ENCODE measurements around the gene COPS7A.

GRCh38 chr12:6685814-6686213 lies 38.0 kb upstream of the COPS7A start:
- TF ChIP-seq ZNF423 (tag by site-specific recombination; IDR thresholded peaks at IDR 0.05) (no peak), CTCF (tag by site-specific recombination; IDR thresholded peaks at IDR 0.05) (no peak), ZNF785 (tag by site-specific recombination; IDR thresholded peaks at IDR 0.05) (no peak), ELK4 (IDR thresholded peaks at IDR 0.05; ENCODE audit: borderline replicate concordance, low read depth, low read length) (no peak), HOXA7 (CRISPR knock-in tag; IDR thresholded peaks at IDR 0.05; ENCODE audit: borderline replicate concordance) (no peak), ZBTB1 (tag by site-specific recombination; IDR thresholded peaks at IDR 0.05) (no peak), ZNF114 (tag by site-specific recombination; IDR thresholded peaks at IDR 0.05) (no peak), ZNF639 (tag by site-specific recombination; IDR thresholded peaks at IDR 0.05) (no peak), SETDB1 (IDR thresholded peaks at IDR 0.05; ENCODE audit: insufficient read length, low read length) (no peak), REST (tag by site-specific recombination; IDR thresholded peaks at IDR 0.05) (no peak), ZSCAN30 (tag by site-specific recombination; IDR thresholded peaks at IDR 0.05) (no peak), PRDM10 (tag by site-specific recombination; IDR thresholded peaks at IDR 0.05) (no peak)
